Endodermal cell (in vitro differentiated cells): ENCODE measurements around the gene FAM13A. TPM values are rescaled to one million over a fixed set of nuclear protein-coding genes. Genes with fewer than 3 reads are reported as not detected.

Experiments used
- DNase-seq: peaks from one replicate; pipeline ENCODE4 v3.0.0-alpha.2; 2017
- H3K27ac ChIP-seq: 2 replicates; pipeline ENCODE4 v1.5.1; 2013; ENCODE audit warnings: mild to moderate bottlenecking, low read depth, low read length, moderate library complexity
- H3K27me3 ChIP-seq: 2 replicates; pipeline ENCODE4 v1.6.1; 2013; ENCODE audit warnings: mild to moderate bottlenecking, low read length, moderate library complexity; ENCODE audit not compliant: insufficient read depth, control insufficient read depth, poor library complexity, severe bottlenecking
- H3K36me3 ChIP-seq: 2 replicates; pipeline ENCODE4 v1.7.0; 2013; ENCODE audit warnings: mild to moderate bottlenecking, low read length, moderate library complexity; ENCODE audit not compliant: control insufficient read depth, insufficient read depth
- H3K4me1 ChIP-seq: one replicate; pipeline ENCODE4 v1.7.0; 2013; ENCODE audit warnings: low read length; ENCODE audit not compliant: control insufficient read depth, insufficient read depth
- H3K4me3 ChIP-seq: 2 replicates; pipeline ENCODE4 v1.5.1; 2013; ENCODE audit warnings: mild to moderate bottlenecking, low read length, moderate library complexity
- H3K9ac ChIP-seq: 2 replicates; pipeline ENCODE4 v1.6.1; 2013; ENCODE audit warnings: mild to moderate bottlenecking, low read length, moderate library complexity; ENCODE audit not compliant: poor library complexity, severe bottlenecking; ENCODE audit errors: extremely low read depth
- H3K9me3 ChIP-seq: 2 replicates; pipeline ENCODE4 v1.6.1; 2013; ENCODE audit warnings: mild to moderate bottlenecking, low read length, moderate library complexity; ENCODE audit not compliant: control insufficient read depth
- H3K27ac Mint-ChIP-seq: 2 replicates; pipeline ENCODE4 v1.8.0; 2020; ENCODE audit warnings: mixed read lengths
- H3K27me3 Mint-ChIP-seq: 2 replicates; pipeline ENCODE4 v1.8.0; 2021; ENCODE audit warnings: mild to moderate bottlenecking, mixed read lengths; ENCODE audit not compliant: insufficient read depth
- H3K36me3 Mint-ChIP-seq: 2 replicates; pipeline ENCODE4 v1.8.0; 2020; ENCODE audit warnings: low read depth, mixed read lengths
- H3K4me1 Mint-ChIP-seq: 2 replicates; pipeline ENCODE4 v1.8.0; 2020; ENCODE audit warnings: mixed read lengths
- H3K4me3 Mint-ChIP-seq: 2 replicates; pipeline ENCODE4 v1.8.0; 2020; ENCODE audit warnings: mild to moderate bottlenecking, moderate library complexity, mixed read lengths
- H3K9me3 Mint-ChIP-seq: 2 replicates; pipeline ENCODE4 v1.8.0; 2020; ENCODE audit warnings: mild to moderate bottlenecking, mixed read lengths
- WGBS, 2 experiments: methylation state at CpG; one replicate each; pipeline versions ENCODE4 v1.1.5 to v1.1.7; 2013; ENCODE audit warnings: missing lambda C conversion rate in 2 of 2, mixed read lengths in 1 of 2; ENCODE audit not compliant: insufficient coverage in 1 of 2, insufficient read length in 1 of 2; 5-methylcytosine and 5-hydroxymethylcytosine counted together
- total RNA-seq, 2 donors: library from RNA; stranded (reverse); fragmentation: NEBNext Ultra II Directional in 1 of 2; extraction: Animal tissue kit (Norgen Biotek cat#: 25700) in 1 of 2; gene quantifications; 2 replicates in 1 of 2; 3 replicates in 1 of 2; pipeline ENCODE4 v1.2.1, GENCODE V29; 2021
- TF ChIP-seq, protein P1 (sequence below): fragments of 200-600 bp; sonication (generic); conservative IDR thresholded peaks from 2 replicates; pipeline ENCODE4 v1.5.0; 2021; ENCODE audit warnings: antibody characterized with exemption, mild to moderate bottlenecking

Gene FAM13A
- total RNA-seq, 2 donors from 2014 or later = 13.6 to 17.0 TPM

DNA sequence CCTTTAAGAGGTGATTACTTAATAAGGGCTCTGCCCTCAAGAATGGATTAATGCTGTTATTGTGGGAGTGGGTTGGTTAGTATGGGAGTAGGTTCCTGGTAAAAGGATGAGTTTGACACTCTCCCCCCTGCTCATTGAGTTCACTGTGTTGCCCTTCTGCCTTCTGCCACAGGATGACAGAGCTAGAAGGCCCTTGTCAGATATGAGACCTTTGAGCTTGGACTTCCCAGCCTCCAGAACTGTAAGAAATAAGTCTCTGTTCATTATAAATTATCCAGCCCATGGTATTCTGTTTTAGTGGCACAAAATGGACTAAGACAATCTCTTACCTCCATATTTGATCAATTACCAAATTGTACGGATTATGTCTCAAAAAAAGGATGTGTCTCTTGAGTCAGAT, 245.1 kb downstream of the FAM13A start:
- H3K9me3 Mint-ChIP-seq = no peaks in the 10 kb centered on the region
- peaks cover 4% of the 10 kb centered on the region for H3K4me1 Mint-ChIP-seq
- Histone ChIP-seq H3K27ac (no peak overlapping the region), H3K4me1 (no peaks in the 10 kb centered on the region), H3K4me3 (no peak overlapping the region), H3K27me3 (no peaks in the 10 kb centered on the region), H3K9me3 (no peaks in the 10 kb centered on the region), H3K9ac (no peak overlapping the region), H3K36me3 (no peaks in the 10 kb centered on the region)
- H3K4me3 Mint-ChIP-seq = no peak overlapping the region
- H3K27me3 Mint-ChIP-seq = no peaks in the 10 kb centered on the region
- H3K36me3 Mint-ChIP-seq = no peaks in the 10 kb centered on the region
- TF ChIP-seq, protein P1, sequence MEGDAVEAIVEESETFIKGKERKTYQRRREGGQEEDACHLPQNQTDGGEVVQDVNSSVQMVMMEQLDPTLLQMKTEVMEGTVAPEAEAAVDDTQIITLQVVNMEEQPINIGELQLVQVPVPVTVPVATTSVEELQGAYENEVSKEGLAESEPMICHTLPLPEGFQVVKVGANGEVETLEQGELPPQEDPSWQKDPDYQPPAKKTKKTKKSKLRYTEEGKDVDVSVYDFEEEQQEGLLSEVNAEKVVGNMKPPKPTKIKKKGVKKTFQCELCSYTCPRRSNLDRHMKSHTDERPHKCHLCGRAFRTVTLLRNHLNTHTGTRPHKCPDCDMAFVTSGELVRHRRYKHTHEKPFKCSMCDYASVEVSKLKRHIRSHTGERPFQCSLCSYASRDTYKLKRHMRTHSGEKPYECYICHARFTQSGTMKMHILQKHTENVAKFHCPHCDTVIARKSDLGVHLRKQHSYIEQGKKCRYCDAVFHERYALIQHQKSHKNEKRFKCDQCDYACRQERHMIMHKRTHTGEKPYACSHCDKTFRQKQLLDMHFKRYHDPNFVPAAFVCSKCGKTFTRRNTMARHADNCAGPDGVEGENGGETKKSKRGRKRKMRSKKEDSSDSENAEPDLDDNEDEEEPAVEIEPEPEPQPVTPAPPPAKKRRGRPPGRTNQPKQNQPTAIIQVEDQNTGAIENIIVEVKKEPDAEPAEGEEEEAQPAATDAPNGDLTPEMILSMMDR = no peak
- WGBS, 2 experiments = 92 to 95% methylated on average over 1 of the region's 1 CpG
- H3K27ac Mint-ChIP-seq = no peak overlapping the region
- DNase-seq = no peak

DNA sequence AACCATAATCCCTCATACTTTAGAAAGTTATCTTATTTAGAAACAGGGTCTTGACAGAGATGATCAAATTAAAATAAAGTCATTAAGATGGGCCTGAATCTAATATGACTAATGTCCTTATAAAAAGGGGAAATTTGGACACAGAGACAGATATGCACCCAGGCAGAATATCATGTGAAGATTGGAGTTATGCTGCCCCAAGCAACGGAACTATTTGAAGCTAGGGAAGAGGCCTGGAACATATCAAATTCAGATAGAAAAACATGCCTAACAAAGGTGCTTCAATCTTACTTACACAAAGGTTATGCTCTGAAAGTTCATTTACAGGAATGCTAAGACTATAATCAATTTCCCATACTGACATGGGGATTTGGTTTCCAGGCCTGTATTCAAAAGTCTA, 246.7 kb downstream of the FAM13A start:
- no peaks in the 10 kb centered on the region for H3K4me1 Mint-ChIP-seq
- H3K4me1 ChIP-seq = no peaks in the 10 kb centered on the region
- no peak overlapping the region for H3K27ac Mint-ChIP-seq
- no peaks in the 10 kb centered on the region for H3K27me3 Mint-ChIP-seq
- no peak overlapping the region for H3K9ac ChIP-seq
- H3K4me3 Mint-ChIP-seq = no peak overlapping the region
- no peaks in the 10 kb centered on the region for H3K9me3 Mint-ChIP-seq
- no peaks in the 10 kb centered on the region for H3K9me3 ChIP-seq
- DNase-seq = no peak
- H3K4me3 ChIP-seq = no peak overlapping the region
- TF ChIP-seq, protein P1 = no peak
- no peaks in the 10 kb centered on the region for H3K36me3 Mint-ChIP-seq
- no peaks in the 10 kb centered on the region for H3K36me3 ChIP-seq
- H3K27ac ChIP-seq = no peak overlapping the region
- no peaks in the 10 kb centered on the region for H3K27me3 ChIP-seq
- WGBS, 2 experiments = 94% methylated on average over 1 of the region's 1 CpG; no CpG with 5 or more reads in 1 of the 2 experiments

DNA sequence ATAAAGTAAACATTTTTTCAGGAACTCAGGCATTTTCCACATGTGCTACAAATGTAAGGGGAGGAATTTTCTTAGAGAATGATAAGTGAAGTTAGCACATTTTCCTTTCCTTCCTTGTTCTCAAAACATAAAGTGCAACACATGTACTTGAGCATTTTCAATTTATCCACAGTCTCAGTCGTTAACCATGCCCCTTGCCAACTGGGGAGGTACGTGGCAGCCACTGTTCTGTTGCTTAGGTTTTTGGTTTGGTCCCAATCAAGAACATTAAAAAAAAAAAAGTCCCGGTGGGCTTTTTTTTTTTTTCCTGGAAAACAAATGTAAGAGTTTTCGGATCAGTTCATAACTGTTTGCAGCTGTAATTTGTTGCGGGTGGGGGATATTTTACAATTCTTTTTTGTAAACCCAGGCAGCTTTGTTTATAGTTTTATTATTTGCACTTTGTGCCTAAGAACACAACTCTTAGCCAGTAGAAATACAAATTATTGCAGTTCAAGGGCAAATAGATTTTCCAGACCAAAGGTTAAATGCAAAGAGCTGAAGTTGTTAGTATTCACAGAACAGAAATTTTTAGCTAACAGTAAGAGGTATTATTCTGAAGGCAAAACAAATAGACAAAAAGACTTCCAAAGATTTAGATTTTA, 247.3 kb downstream of the FAM13A start:
- H3K9me3 ChIP-seq = no peaks in the 10 kb centered on the region
- no peak overlapping the region for H3K4me3 ChIP-seq
- WGBS, 2 experiments = 82 to 92% methylated on average over 2 to 5 of the region's 5 CpGs
- Mint-ChIP-seq H3K4me1 (no peaks in the 10 kb centered on the region), H3K27ac (no peak overlapping the region), H3K27me3 (no peaks in the 10 kb centered on the region), H3K36me3 (no peaks in the 10 kb centered on the region), H3K9me3 (no peaks in the 10 kb centered on the region), H3K4me3 (no peak overlapping the region)
- TF ChIP-seq, protein P1 = no peak
- no peak overlapping the region for H3K27ac ChIP-seq
- no peaks in the 10 kb centered on the region for H3K36me3 ChIP-seq
- no peak overlapping the region for H3K9ac ChIP-seq
- no peaks in the 10 kb centered on the region for H3K27me3 ChIP-seq
- no peak for DNase-seq
- no peaks in the 10 kb centered on the region for H3K4me1 ChIP-seq
